Hindlimb muscle (tissue), 1 donor: ENCODE data around the gene SNX15. TPM values are rescaled to one million over a fixed set of nuclear protein-coding genes. Genes with fewer than 3 reads are reported as not detected.
"Not testable (repeated sequence)": the region's sequence is repeated elsewhere in the genome, so short reads cannot be mapped to it uniquely, and the experiment has no call there.

Source experiments
- DNase-seq: peaks from one replicate; pipeline ENCODE4 v3.0.0-alpha.2; 2013
- polyA plus RNA-seq: library from polyadenylated mRNA; unstranded; fragments of 120-200 nt; gene quantifications from one replicate; pipeline ENCODE4 v1.2.1, GENCODE V29; 2013; ENCODE audit not compliant: insufficient read length

Gene SNX15
- polyA plus RNA-seq, 1 donor, result 25.7 TPM

DNA sequence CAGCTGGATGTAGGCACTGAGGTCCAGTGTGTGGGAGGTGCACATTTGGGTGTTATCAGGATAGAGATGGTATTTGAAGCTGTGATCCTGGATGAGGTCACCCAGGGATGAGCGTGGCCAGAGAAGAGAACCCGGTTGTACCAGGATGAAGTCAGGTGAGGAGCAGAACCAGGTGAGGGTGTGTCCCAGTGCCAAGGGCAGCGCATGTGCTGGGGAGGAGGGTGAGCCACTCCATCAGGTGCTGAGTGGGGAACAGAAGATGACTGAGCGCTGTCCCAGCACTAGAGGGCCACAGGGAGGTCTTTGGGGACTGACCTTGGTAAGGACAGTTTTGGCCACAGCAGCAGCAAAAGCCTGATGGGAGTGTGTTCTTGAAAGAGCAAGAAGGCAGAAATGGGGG, 10.5 kb upstream of the SNX15 start:
- DNase-seq, result no peak

DNA sequence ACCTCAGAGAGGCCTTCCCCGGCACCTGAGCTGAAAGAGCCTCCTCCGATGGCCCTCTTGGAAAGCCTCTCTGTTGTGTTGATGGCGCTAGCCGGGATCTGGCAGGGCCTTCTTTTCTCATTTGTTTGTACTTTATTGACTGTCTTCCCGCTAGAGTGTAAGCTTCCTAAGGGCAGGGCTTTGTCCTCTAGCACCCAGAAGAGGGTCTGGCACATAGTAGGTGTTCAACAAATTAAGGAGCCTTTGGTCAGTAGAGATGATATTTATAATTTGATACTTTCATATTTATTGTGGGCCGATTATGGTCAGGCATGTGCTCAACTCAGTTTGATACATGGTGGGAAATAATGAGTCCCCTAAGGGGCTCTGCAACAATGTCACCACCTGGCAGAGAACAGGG, 9.3 kb upstream of the SNX15 start:
- no peak for DNase-seq

DNA sequence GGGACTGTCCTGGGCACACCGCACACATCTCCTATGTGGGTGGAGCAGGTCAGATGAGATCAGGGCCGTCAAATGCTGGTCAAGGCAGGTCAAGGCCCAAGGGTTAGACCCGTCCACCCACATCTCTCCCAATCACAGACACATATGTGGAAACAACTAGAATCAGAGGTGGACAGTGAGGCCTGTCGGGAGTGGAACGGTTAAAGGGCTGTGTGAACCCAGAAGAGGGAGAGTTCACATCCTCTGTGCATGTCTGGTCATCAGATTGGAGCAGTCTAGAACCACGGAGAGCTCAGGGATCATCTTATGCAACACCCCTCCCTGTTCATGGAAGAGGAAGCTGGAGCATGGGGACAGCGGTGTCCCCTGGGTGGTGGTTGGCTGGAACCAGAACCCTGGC, 7.4 kb upstream of the SNX15 start:
- DNase-seq, result no peak

DNA sequence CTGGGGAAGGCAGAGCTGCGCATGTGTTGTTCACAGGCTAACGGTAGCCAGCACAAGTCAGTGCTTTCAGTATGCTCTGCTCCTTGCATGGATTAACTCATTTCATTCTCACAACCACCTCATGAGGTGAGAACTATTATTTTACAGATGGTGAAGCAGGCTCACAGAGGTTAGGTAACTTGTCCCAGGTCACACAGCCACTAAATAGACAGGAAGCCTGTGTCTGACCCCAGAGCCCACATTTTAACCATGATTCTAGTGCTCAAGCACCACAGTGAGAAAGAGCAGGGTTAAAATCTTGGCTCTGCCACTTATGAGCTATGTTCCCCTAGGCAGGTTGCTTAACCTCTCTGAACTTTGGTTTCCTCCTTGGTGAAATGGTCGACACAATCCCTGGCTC, 6.2 kb upstream of the SNX15 start:
- DNase-seq, result no peak

DNA sequence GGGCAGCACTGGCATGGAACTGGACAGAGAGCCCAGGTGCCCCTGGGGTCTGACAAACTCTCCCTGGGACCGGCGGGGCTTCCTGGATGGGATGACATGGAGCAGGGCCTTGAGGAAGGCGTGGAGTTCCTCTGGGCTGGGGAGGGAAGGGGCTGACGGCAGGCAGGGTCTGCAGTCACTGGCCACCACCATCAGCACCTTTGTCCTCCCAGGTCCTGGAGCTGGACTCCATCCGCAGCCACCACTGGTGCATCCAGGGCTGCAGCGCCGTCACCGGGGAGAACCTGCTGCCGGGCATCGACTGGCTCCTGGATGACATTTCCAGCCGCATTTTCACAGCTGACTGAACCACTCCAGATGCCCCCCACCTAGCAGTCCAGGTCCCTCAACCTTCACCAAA, 5.7 kb upstream of the SNX15 start:
- no peak for DNase-seq

DNA sequence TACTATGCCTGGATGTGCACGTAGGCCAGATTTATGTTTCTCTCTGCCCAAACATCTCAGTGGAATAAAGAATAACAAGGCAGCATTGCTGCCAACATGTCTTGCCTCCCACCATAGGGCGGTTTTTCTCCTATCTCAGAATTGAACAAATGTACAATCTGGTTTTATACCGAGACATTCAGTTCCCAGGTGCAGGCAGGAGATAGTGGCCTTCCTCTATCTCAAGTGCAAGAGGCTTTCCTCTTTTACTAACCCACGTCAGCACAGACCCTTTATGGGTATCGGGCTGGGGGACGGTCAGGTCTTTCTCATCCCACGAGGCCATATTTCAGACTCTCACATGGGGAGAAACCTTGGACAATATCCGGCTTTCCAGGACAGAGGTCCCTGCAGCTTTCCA, 3.7 kb upstream of the SNX15 start:
- not testable (repeated sequence) for DNase-seq

DNA sequence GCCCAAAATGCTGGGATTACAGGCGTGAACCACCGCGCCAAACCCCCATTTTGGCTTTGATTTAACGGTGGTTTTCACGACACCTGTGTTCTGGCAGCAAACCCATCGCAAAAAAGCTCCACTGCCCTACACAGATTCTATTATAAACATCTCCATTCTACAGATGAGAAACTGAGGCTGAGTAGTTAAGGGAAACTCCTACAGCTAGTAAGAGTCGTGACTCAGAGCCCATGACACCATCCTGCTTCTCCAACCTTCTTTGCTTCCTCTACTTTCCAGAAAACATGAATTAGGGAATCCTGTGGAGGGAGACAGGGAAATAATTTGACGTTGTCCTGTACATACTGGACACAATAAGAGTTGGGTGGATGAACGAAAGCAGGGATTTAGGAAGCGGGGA, 429 bp upstream of the SNX15 start:
- no peak for DNase-seq

DNA sequence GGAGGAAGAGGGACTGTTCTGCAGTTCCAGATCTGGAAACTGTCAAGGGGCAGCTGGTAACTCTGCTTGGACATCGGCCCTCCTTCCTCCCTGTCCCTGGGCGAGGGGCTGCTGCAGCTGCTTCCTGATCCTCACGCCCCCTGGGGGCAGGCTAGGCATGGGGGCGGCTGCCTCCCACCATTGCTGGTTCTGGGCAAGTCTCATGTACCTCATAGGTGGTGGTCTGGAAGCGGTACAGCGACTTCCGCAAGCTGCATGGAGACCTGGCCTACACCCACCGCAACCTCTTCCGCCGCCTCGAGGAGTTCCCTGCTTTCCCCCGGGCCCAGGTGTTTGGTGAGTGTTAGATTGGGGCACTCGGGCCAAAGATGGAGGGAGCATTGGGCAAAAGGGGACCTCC, 5.0 kb downstream of the SNX15 start:
- no peak for DNase-seq

DNA sequence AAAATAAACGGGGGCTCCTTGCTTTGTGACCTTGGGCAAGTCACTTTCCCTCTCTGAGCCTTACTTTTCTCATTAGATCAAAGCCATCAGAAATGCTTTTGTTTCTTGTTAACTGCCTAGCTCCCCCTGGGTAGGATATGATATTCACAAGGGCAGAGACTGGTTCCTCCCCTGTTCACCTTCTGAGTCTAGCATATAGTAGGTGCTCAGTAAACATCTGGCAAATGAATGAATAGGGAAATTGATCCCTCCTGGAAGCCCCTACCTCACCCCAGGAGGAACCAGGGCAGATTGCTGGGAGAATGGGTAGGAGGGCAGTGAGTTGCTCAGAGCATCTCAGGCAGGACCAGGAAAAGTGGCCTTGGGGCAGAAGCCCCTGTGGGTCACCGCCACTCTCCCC, 7.2 kb downstream of the SNX15 start:
- DNase-seq, result no peak

DNA sequence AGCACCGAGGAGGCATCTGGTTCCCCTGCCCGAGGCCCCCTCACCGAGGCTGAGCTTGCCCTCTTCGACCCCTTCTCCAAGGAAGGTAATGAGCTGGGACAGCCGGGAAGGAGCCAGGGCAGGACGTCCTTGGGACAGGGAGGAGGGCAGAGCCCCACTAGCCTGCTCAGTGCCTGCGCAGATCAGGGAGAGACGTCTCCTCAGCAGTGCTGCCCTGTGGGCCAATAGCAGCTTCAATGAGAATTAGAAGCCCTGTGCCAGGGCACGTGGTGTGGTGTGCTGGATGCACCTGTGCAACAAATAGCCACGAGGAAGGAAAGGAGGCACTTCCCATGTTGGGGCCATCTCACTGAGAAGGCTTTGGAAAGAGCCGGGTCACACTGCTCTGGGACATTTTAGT, 8.3 kb downstream of the SNX15 start:
- no peak for DNase-seq

DNA sequence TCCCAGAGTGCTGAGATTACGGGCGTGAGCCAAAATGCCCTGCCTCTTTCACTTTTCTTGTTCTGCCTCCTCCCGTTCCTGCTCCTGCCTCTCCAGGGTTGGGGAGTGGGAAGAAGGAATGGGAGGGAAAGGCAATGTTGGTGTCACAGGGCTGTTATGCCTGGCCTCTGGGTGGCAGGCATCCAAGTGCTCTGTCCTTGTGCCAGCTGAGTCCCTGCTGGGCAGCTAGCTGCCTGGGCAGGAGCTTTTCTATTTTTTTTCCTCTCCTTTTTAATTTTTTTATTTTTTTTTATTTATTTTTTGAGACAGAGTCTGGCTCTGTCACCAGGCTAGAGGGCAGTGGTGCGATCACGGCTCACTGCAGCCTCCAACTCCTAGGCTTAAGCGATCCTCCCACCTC, 9.7 kb downstream of the SNX15 start:
- DNase-seq, result no peak

DNA sequence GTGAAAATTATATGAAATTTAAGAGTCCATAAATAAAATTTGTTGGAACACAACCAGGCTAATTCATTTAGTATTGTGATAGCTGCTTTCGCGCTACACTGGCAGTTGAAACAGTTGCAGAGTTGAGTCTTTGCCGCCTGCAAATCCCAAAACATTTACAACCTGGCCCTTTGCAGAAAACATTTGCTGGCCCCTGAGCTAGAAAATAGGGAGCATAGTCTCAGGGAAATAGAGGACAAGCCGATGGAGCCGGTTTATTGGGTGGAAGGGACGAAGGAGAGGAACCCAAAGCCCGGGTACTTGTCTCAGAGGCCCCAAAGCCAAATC, 13.2 kb downstream of the SNX15 start:
- no peak for DNase-seq

DNA sequence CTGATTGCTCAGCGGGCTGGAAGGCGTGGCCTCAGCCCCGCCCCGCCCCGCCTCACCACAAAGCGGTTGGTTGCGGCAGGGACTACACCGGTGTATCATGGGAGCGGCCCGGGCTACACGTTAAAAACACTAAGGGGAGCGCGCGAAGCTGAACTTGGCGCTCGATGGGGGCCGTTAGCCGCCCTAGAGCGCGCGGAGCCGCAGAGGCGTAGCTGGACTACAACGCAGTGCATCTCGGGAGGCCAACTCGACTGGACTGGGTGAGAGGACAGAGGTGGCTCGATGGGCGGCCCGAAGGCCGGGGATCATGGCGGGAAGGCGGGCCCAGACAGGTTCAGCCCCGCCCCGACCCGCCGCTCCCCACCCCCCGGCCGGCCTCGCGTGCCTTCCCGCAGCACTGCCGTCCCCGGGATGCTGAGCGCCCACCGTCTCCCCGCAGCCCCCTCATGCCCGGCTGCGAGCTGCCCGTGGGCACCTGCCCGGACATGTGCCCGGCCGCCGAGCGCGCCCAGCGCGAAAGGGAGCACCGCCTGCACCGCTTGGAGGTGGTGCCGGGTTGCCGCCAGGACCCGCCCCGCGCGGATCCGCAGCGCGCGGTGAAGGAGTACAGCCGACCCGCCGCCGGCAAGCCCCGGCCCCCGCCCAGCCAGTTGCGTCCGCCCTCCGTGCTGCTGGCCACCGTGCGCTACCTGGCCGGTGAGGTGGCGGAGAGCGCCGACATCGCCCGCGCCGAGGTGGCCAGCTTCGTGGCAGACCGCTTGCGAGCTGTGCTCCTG, 13.8 kb downstream of the SNX15 start, which contains the start of gene SAC3D1:
Gene SAC3D1, plus strand, starts transcription at position 364 of the 776 bp plus-strand sequence. Its CDS starts 83 bp downstream, at position 447.
- DNase-seq, result peak; percentile 89

DNA sequence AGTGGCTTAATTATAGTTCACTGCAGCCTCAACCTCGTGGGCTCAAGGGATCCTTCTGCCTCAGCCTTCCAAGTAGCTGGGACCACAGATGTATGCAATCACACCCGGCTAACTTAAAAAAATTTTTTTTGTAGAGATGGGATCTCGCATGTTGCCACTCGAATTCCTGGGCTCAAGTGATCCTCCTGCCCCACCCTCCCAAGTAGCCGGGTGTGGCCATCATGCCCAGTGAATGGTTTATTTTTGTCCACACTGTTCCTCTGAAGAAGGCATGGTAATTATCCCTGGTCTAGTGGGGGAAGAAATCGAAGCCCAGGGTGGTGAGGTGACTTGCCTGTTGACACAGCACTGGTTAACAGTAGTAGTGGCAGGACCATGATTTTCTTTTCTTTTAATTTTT, 15.7 kb downstream of the SNX15 start:
- no peak for DNase-seq

DNA sequence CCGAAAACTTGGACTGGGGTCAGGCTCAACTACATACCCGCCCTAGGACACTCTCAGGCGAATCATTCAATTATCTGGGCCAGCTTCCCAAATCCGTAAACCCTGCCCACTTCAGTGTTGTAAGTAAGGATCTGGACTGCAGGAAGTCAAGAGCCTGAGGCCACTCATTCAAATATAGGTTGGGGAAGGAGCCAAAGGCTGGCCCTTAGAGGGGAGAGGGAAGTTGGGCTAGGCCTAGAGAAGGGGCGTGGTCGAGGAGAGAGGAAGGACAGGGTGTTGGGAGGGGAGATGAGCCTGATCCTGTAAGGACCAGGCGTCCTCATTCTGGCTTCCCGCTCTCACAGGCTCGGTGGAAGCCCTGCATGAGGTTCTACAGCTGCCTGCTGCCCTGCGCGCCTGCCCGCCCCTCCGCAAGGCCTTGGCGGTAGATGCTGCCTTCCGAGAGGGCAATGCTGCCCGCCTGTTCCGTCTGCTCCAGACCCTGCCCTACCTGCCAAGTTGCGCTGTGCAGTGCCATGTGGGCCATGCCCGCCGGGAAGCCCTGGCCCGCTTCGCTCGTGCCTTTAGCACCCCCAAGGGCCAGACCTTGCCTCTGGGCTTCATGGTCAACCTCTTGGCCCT, 16.8 kb downstream of the SNX15 start:
- DNase-seq, result peak; percentile 47

DNA sequence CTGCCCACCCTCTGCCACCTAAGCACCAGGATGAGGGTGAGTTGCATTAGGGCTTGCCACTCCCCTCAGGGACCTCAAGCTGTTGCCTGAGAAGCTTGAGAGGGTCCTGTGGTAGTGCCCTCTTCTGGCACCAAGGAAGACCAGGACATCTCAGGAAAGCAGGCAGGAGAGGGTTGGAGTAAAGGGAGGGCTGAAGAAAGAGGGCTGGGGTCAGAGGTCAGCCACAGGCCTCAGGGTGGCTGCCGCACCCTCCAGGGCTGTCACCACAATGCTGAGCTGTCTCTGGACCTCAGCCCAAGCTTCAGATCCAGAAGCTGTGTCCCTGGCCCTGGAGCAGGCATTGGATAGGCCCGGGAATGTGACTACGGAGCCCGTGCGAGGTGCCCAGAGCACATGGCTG, 17.8 kb downstream of the SNX15 start:
- DNase-seq, result no peak

DNA sequence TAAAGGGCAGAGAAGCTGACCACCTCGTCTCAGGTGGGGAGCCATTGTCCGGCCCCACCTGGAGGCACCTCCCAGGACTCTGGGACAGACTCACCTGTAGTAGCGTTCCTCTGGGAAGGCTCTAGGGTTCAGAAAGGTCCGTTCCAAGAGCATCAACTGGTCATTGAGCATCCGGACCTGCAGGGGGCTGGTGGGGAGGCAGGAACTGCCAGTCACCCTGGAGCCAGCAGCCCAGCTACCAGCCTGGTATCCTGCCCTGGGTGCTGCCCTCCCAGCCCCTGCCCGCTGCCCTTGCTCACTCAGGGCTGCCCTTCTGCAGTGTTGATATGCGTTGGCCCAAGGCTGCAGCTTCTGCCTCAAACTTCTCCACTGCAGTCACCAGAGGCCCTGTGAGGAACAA, 18.5 kb downstream of the SNX15 start:
- no peak for DNase-seq

DNA sequence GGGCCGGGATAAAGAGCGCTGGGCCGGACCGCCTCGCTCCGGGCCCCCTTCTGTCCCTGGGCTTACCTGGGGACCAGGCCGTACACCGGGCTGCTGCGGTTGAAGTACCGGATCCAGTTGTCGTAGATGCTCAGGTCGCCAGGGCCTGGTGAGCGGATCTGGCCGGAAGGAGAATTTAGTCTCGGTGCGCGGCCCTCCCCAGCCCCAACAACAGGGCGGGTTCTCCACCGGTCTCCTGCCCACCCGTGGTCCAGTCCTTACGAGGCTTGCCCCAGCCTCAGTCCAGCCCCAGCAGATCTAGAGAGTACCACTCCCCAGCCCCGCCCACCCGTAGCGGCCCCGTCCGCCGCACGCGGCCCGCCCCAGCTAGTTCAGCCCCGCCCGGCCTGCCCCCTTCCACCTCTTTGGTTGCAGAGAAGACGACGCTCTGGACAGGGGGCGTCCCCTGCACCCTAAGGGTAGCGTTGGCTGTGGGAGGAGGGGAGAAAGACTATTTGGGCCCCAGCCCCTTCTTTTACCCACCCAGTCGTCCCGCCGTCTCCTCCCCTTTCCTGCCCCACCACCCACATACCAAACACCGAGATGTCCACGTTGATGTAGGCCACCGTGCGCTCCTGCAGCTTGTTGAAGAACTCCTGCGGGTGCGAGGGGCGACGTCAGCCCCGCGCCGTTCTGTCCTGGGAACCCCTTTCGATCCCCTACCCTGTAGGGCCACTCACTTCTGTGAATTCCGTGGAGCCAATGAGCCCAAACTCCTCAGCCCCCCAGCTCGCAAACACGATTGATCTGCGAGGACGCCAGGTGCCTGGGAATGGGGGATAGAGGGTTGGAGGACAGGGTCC, 20.6 kb downstream of the SNX15 start:
- DNase-seq, result no peak

DNA sequence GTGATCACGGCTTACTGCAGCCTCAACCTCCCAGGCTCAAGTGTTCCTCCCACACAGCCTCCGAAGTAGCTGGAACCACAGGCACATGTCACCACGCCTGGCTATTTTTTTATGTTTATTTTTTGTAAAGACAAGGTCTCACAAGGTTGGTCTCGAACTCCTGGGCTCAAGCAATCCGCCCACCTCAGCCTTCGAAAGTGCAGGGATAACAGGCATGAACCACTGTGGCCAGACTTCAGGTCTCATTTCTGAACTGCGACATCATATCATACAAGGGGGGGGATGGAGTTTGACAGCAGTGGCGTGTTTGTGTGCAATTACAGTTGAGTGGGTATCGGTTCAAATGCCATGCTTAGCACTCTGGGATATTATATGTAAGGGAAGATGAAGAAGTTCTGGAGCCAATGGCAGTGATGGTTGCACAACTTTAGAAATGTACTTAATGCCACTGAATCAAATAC, 24.2 kb downstream of the SNX15 start:
- DNase-seq, result no peak

DNA sequence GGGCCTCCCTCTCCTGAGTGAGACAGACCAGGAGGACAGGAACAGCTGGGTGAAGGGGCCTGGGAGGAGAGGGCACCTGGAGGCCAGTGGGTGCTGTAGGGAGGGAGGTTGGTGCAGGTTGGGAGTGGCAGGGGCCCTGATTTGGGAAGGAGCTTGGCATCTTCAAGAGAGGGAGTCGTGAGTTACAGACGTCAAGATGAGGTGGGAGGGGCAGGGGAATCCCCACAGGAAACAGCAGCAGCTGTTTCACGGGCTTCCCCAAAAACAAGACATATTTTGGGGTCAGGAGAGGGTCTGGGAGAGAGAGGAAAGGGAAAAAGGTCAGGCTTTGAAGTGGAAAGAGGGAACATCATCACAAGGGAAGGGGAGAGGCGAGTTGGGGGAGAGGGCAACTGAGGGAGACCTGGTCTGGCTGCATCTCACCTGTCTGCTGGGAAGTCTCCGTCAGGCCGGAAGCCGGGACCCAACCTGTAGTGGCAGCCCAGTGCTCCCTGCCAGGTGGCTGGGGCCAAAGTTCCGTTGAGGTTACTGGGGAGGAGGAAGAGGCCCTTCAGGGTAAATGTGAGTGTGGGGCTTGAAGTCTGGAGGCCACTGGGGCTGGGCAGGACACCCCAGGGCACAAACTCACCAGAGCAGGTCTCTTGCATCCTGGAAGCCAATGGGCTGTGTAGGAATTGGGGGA, 26.7 kb downstream of the SNX15 start:
- no peak for DNase-seq

DNA sequence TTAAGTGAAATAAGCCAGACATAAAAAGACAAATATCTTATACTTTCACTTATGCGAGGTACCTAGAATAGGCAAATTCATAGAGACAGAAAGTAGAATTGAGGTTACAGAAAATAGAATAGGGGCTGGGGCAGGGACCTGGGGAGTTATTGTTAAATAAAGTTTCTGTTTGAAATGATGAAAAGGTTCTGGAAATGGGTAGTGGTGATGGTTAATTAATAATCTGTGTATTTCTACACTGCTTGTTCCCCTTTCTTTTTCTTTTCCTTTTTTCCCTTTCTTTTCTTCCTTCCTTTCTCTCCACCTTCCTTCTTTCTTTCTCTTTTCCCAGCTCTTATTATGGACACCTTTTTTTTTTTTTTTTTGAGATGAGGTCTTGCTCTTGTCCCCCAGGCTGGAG, 28.3 kb downstream of the SNX15 start:
- no peak for DNase-seq

DNA sequence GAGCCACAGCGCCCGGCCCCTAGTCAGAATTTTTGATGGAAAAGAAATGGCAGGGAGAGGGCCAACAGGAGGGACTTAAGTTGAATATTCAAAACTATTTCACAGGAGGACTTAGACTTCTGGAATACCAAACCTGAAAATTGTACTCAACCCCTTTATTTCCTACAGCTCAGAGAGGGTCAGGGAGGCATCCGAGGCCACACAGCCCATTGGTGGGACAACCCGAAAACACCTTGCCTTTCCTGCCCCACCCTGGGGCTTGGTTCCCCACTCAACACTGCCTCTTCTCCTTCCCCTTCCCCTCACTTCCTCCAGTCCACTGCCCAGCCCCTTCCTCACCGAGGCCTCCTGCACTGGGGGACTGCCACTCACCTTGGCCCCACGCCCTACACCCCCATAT, 29.8 kb downstream of the SNX15 start:
- no peak for DNase-seq

DNA sequence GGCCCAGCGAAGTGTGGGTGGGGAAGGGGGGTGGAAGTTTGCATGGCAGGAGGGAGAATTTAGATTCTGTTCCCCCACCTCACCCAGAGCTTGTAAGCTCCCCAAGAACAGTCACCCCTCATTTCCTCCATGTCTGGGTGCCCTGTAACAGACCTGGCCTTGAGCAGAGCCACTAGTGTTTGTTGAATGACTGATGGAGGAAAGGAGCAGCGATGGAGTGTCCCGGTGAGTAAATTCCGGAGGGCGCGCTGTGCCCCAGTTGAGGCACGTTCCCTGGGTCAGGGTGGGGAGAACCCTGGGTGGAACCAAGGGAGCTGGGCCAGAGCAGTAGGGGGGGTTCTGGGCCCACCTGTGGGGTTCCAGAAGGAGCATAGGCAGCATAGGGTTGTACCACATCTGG, 30.3 kb downstream of the SNX15 start:
- no peak for DNase-seq
